OCI-LY3 (cell line): ENCODE results near the gene PARP1.

Experiments used
- H2AFZ ChIP-seq: fragments of 200-600, 300-600 bp; shearing (Covaris generic); 2 replicates; pipeline ENCODE4 v1.6.0; 2014; ENCODE audit warnings: antibody characterized with exemption, low read depth, low read length
- H3K27ac ChIP-seq: fragments of 200-600, 300-600 bp; sonication (generic); 2 replicates; pipeline ENCODE4 v1.5.1; 2014; ENCODE audit warnings: mild to moderate bottlenecking, low read length, moderate library complexity, mixed read lengths
- H3K27me3 ChIP-seq: fragments of 200-600, 300-600 bp; sonication (generic); 2 replicates; pipeline ENCODE4 v1.6.1; 2014; ENCODE audit warnings: low read depth, low read length, mixed read lengths
- H3K36me3 ChIP-seq: fragments of 200-600, 300-600 bp; sonication (generic); replicated peaks from 2 replicates; pipeline ENCODE3; 2014; ENCODE audit warnings: low read depth, low read length, mixed read lengths
- H3K4me1 ChIP-seq: fragments of 300-600, 200-600 bp; sonication (generic); 2 replicates; pipeline ENCODE4 v1.6.1; 2014; ENCODE audit warnings: low read length, mixed read lengths
- H3K4me2 ChIP-seq: fragments of 200-600, 300-600 bp; sonication (generic); 2 replicates; pipeline ENCODE4 v1.6.1; 2014; ENCODE audit warnings: low read length, mixed read lengths
- H3K4me3 ChIP-seq: fragments of 300-600, 200-600 bp; sonication (generic); 2 replicates; pipeline ENCODE4 v1.5.1; 2014; ENCODE audit warnings: antibody characterized with exemption, mild to moderate bottlenecking, low read length, moderate library complexity
- H3K79me2 ChIP-seq: fragments of 300-600, 200-600 bp; shearing (Covaris generic); 2 replicates; pipeline ENCODE4 v1.6.1; 2014; ENCODE audit warnings: mild to moderate bottlenecking, low read length, mixed read lengths
- H3K9ac ChIP-seq: fragments of 300-600, 200-600 bp; shearing (Covaris generic); 2 replicates; pipeline ENCODE4 v1.6.0; 2014; ENCODE audit warnings: mild to moderate bottlenecking, low read length, moderate library complexity
- H3K9me3 ChIP-seq: fragments of 200-600, 300-600 bp; shearing (Covaris generic); 2 replicates; pipeline ENCODE4 v1.6.1; 2014; ENCODE audit warnings: low read length, mixed read lengths; ENCODE audit not compliant: insufficient read depth
- H4K20me1 ChIP-seq: fragments of 200-600, 300-600 bp; sonication (generic); 2 replicates; pipeline ENCODE4 v1.6.1; 2016; ENCODE audit warnings: low read length, mixed read lengths; ENCODE audit not compliant: insufficient read depth
- CTCF ChIP-seq: fragments of 200-600, 300-600 bp; sonication (generic); IDR thresholded peaks from 2 replicates; pipeline ENCODE4 v1.5.1; 2014; ENCODE audit warnings: antibody characterized with exemption, low read length, low read depth
- EZH2phosphoT487 ChIP-seq: fragments of 200-600 bp; shearing (Covaris generic); IDR thresholded peaks from 2 replicates; pipeline ENCODE4 v1.6.1; 2018; ENCODE audit warnings: antibody characterized with exemption, mixed run types, low read depth

PARP1 gene

DNA sequence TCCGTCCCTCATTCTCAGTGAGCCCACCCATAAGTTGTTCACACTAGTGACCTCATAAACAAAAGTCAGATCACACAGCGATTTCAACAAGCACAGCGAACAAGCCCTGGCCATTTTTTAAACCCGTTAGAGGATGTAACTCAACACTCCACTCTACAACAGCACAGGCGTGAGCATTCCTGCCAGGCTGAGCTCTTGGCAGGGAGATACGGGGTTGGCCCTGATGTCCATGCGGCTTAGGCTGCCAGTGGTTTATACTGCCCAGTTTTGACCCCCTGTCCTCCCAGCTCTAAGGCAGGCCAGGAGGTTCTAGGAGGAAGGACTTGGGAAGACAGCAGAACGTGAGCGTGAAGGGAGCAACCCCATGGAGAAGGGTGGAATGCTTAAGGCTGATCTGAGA is 35.0 kb downstream of the PARP1 start:
- H3K9ac ChIP-seq: no peak overlapping the region
- no peak overlapping the region for H3K4me2 ChIP-seq
- TF ChIP-seq CTCF (no peak), EZH2phosphoT487 (no peak)
- peaks cover 88% of the 10 kb centered on the region for H3K36me3 ChIP-seq
- peaks cover 10% of the 10 kb centered on the region; the same call in 1 of the 2 replicates for H4K20me1 ChIP-seq
- no peak overlapping the region for H3K4me3 ChIP-seq
- H3K79me2 ChIP-seq: no peaks in the 10 kb centered on the region; the same call in 1 of the 2 replicates
- H2AFZ ChIP-seq: no peak overlapping the region
- H3K27ac ChIP-seq: no peak overlapping the region
- H3K4me1 ChIP-seq: peaks cover 21% of the 10 kb centered on the region
- no peaks in the 10 kb centered on the region for H3K9me3 ChIP-seq
- no peaks in the 10 kb centered on the region for H3K27me3 ChIP-seq

- no peaks in the 10 kb centered on the region for H3K27me3 ChIP-seq
- H4K20me1 ChIP-seq: peaks cover 10% of the 10 kb centered on the region; the same call in 1 of the 2 replicates
- no peak overlapping the region for H2AFZ ChIP-seq
- H3K9me3 ChIP-seq: no peaks in the 10 kb centered on the region
- no peak overlapping the region for H3K4me3 ChIP-seq
- no peak overlapping the region for H3K9ac ChIP-seq
- peaks cover 90% of the 10 kb centered on the region for H3K36me3 ChIP-seq
- H3K4me2 ChIP-seq: no peak overlapping the region
- peaks cover 21% of the 10 kb centered on the region for H3K4me1 ChIP-seq
- no peak overlapping the region for H3K27ac ChIP-seq
- no peaks in the 10 kb centered on the region; the same call in 1 of the 2 replicates for H3K79me2 ChIP-seq
- no peak for TF ChIP-seq EZH2phosphoT487
- no peak for TF ChIP-seq CTCF
Measured at GRCh38 chr1:226371866-226372490, 35.9 kb downstream of the PARP1 start.

DNA sequence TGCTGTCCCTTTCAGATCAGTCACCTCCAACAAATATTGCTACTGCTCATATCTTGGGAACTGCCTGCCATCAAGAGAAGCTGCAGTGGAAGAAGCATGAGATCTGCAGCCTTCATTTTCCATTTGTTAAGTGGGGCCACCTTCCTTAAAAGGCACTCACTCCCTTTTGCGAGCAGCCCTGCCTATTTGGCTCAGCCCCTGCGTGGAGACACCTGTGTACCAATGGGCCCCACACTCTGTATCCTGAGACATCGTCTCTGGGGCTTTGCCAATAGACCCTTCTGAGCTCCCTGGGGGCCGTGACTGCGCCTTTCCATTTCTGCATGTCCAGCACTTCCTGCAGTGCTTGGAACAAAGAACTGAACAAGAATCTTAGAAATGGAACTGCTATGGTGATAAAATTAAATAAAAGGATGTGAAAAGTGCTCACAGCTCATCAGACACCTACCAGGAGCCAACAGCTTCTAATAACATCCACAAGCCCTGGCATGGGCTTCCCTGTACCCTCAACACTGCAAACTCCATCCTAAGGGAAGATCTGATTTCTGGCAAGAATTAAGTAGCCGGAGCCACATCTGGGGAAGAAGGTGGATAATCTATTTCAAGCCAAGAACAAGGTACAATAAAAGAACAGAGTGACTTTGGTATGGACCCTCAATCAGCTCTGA is 36.7 kb downstream of the PARP1 start:
- peaks cover 21% of the 10 kb centered on the region for H3K4me1 ChIP-seq
- peaks cover 10% of the 10 kb centered on the region; the same call in 1 of the 2 replicates for H4K20me1 ChIP-seq
- H3K36me3 ChIP-seq: peaks cover 90% of the 10 kb centered on the region
- TF ChIP-seq CTCF (no peak), EZH2phosphoT487 (no peak)
- H3K27me3 ChIP-seq: no peaks in the 10 kb centered on the region
- H3K9ac ChIP-seq: no peak overlapping the region
- no peak overlapping the region for H3K4me3 ChIP-seq
- peak overlapping the region; percentile 36; the same call in 1 of the 2 replicates for H3K4me2 ChIP-seq
- no peak overlapping the region for H2AFZ ChIP-seq
- no peak overlapping the region for H3K27ac ChIP-seq
- H3K79me2 ChIP-seq: no peaks in the 10 kb centered on the region; the same call in 1 of the 2 replicates
- H3K9me3 ChIP-seq: no peaks in the 10 kb centered on the region

- H3K4me2 ChIP-seq: peak overlapping the region; percentile 36
- H3K27ac ChIP-seq: peak overlapping the region; percentile 5; the same call in 1 of the 2 replicates
- H3K36me3 ChIP-seq: peaks cover 87% of the 10 kb centered on the region
- H3K27me3 ChIP-seq: no peaks in the 10 kb centered on the region
- peaks cover 10% of the 10 kb centered on the region; the same call in 1 of the 2 replicates for H4K20me1 ChIP-seq
- H3K4me1 ChIP-seq: peaks cover 21% of the 10 kb centered on the region
- H3K9me3 ChIP-seq: no peaks in the 10 kb centered on the region
- no peaks in the 10 kb centered on the region; the same call in 1 of the 2 replicates for H3K79me2 ChIP-seq
- no peak overlapping the region for H3K4me3 ChIP-seq
- H3K9ac ChIP-seq: no peak overlapping the region
- TF ChIP-seq CTCF: no peak
- TF ChIP-seq EZH2phosphoT487: no peak
- no peak overlapping the region for H2AFZ ChIP-seq
Measured at GRCh38 chr1:226370144-226370923, 37.6 kb downstream of the PARP1 start.
